SIG-M5 treated with dmso at 0.1 percent for 504 hours (cell line): ENCODE results near the gene PDCD1LG2.
"Not testable (repeated sequence)": the region's sequence is repeated elsewhere in the genome, so short reads cannot be mapped to it uniquely, and the experiment has no call there.

Experiments
- DNase-seq: peaks from one replicate; lab custom pipeline; 2025; ENCODE audit not compliant: unreplicated experiment; lab: John Stamatoyannopoulos, UW

Gene PDCD1LG2

GRCh38 chr9:5493679-5494511, 16.4 kb upstream of the PDCD1LG2 start:
- peak; percentile 55 for DNase-seq

- not testable (repeated sequence) for DNase-seq
Measured at GRCh38 chr9:5494765-5495164, 15.6 kb upstream of the PDCD1LG2 start.

- no peak for DNase-seq
Measured at GRCh38 chr9:5499157-5499556, 11.2 kb upstream of the PDCD1LG2 start.

GRCh38 chr9:5499889-5500398, 10.4 kb upstream of the PDCD1LG2 start:
- DNase-seq: no peak

- no peak for DNase-seq
Measured at GRCh38 chr9:5500441-5501235, 9.7 kb upstream of the PDCD1LG2 start.

- no peak for DNase-seq
Measured at GRCh38 chr9:5502553-5502952, 7.8 kb upstream of the PDCD1LG2 start.

GRCh38 chr9:5509573-5509972, 758 bp upstream of the PDCD1LG2 start:
- no peak for DNase-seq

- DNase-seq: no peak
Measured at GRCh38 chr9:5510989-5511388, 658 bp downstream of the PDCD1LG2 start.

GRCh38 chr9:5511476-5511875, 1.1 kb downstream of the PDCD1LG2 start:
- no peak for DNase-seq

- no peak for DNase-seq
Measured at GRCh38 chr9:5511935-5512580, 1.7 kb downstream of the PDCD1LG2 start.

- DNase-seq: no peak
Measured at GRCh38 chr9:5512658-5513452, 2.5 kb downstream of the PDCD1LG2 start.

GRCh38 chr9:5513966-5514616, 3.8 kb downstream of the PDCD1LG2 start:
- no peak for DNase-seq

GRCh38 chr9:5514617-5515260, 4.4 kb downstream of the PDCD1LG2 start:
- DNase-seq: no peak

GRCh38 chr9:5515261-5515650, 4.9 kb downstream of the PDCD1LG2 start:
- no peak for DNase-seq

- no peak for DNase-seq
Measured at GRCh38 chr9:5516453-5517220, 6.3 kb downstream of the PDCD1LG2 start.

GRCh38 chr9:5518171-5518936, 8.0 kb downstream of the PDCD1LG2 start:
- DNase-seq: peak; percentile 69

GRCh38 chr9:5518937-5519319, 8.6 kb downstream of the PDCD1LG2 start:
- no peak for DNase-seq

GRCh38 chr9:5524090-5524489, 13.8 kb downstream of the PDCD1LG2 start:
- DNase-seq: no peak
